8988T (cell line): Measurements from ENCODE around the gene SPATC1L.

Experiments
- DNase-seq: peaks from one replicate; pipeline ENCODE4 v3.0.0; 2011

Gene SPATC1L

GRCh38 chr21:46118316-46119143, 65.7 kb downstream of the SPATC1L start:
- peak; percentile 15 for DNase-seq

- DNase-seq, result no peak
Measured at GRCh38 chr21:46117586-46118315, 66.5 kb downstream of the SPATC1L start.

DNA sequence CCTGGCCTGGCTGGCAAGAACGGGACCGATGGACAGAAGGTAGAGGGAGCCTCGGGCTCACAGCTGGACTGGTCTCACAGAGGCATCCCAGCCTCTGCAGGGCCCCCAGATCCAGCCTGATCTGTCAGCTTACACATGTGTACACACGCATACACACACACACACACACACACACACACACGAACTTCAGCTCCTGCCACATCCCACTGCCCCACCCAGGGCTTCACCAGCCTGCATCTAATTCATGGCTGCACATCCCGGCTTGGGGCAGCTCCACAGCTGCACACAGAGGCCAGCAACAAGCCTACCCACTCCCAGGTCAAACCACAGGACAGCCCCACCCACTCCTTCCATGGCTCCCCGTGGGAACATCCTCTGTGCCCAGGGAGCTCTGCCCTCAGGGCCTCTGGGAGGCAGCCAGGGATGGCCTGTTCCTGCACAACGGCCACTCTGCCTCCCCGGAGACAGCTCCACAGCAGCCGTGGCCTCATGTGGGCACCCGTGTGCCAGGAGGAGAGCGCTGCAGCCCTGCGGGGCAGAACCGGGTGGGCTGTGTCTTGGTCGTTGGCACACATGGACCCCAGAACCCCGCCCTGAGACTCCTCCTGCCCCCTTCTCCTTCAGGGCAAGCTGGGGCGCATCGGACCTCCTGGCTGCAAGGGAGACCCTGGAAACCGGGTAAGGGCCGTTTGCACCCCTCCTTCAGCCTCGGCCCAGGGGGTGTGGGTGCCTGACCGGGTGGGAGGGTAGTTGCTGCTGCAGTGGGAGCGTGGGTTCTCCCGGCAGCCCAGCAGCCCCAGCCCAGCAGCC, 67.3 kb downstream of the SPATC1L start:
- DNase-seq, result peak; percentile 20

DNA sequence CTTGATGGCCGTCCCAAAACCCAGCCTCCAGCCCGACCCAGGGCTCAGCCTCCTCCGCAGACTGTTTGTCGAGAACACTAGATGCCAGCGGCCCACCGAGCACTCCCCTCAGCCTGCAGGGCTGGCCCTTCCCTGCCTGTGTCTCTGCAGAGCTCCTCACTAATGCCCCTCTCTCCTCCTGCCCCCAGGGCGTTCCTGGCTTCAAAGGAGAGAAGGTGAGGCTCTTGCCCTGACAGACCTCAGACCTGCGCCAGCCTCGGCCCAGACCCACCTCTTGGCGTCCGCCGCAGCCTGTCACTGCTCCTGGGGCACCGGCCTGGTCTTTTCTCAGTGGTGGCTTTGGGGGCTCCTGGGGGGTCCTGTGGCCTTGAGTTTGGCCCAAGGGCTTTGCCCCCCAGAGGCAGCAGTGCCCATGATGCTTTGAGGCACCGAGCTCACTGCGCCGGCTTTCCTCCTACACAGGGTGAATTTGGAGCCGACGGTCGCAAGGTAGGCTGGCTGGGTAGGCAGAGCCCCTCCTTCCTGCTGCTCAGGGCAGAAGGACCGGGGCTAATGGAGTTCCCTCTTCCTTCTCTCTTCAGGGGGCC, 68.0 kb downstream of the SPATC1L start:
- DNase-seq, result no peak

- peak; percentile 18 for DNase-seq
Measured at GRCh38 chr21:46115441-46116188, 68.6 kb downstream of the SPATC1L start.

- no peak for DNase-seq
Measured at GRCh38 chr21:46114963-46115362, 69.3 kb downstream of the SPATC1L start.

GRCh38 chr21:46113497-46114176, 70.6 kb downstream of the SPATC1L start:
- no peak for DNase-seq

GRCh38 chr21:46112725-46113215, 71.5 kb downstream of the SPATC1L start:
- DNase-seq, result no peak

GRCh38 chr21:46111857-46112724, 72.2 kb downstream of the SPATC1L start:
- peak; percentile 7 for DNase-seq

GRCh38 chr21:46111193-46111571, 73.1 kb downstream of the SPATC1L start:
- DNase-seq, result no peak
